Mesendoderm (in vitro differentiated cells): ENCODE measurements around the gene LDHB.
A peak's percentile ranks its signal among the peaks of the same experiment; 100 is the strongest.
"Not testable (repeated sequence)": the region's sequence is repeated elsewhere in the genome, so short reads cannot be mapped to it uniquely, and the experiment has no call there.

Experiments used
- DNase-seq: peaks from one replicate; pipeline ENCODE4 v3.0.0; 2013
- H2AK5ac ChIP-seq: 2 replicates; pipeline ENCODE4 v1.6.1; 2013; ENCODE audit warnings: low read length, inconsistent platforms
- H2BK120ac ChIP-seq: 2 replicates; pipeline ENCODE4 v1.6.1; 2013; ENCODE audit warnings: low read depth, mild to moderate bottlenecking, low read length, moderate library complexity, mixed read lengths
- H2BK15ac ChIP-seq: replicated peaks from 2 replicates; pipeline ENCODE4 v1.6.1; 2013; ENCODE audit warnings: low read depth, mild to moderate bottlenecking, moderate library complexity
- H2BK5ac ChIP-seq: 2 replicates; pipeline ENCODE4 v1.6.1; 2013; ENCODE audit warnings: low read length, inconsistent platforms
- H3K18ac ChIP-seq: 2 replicates; pipeline ENCODE4 v1.6.1; 2013; ENCODE audit warnings: mild to moderate bottlenecking, low read length, mixed read lengths
- H3K23ac ChIP-seq: one replicate; pipeline ENCODE4 v1.6.1; 2013; ENCODE audit warnings: low read length
- H3K27ac ChIP-seq: 2 replicates; pipeline ENCODE4 v1.5.1; 2013; ENCODE audit warnings: low read depth, mild to moderate bottlenecking, inconsistent platforms, low read length, moderate library complexity
- H3K27me3 ChIP-seq: 2 replicates; pipeline ENCODE4 v1.6.1; 2013; ENCODE audit warnings: low read length, control low read depth, mild to moderate bottlenecking, inconsistent platforms; ENCODE audit not compliant: insufficient read depth, poor library complexity
- H3K36me3 ChIP-seq: 2 replicates; pipeline ENCODE4 v1.6.1; 2013; ENCODE audit warnings: low read length, inconsistent platforms; ENCODE audit not compliant: control insufficient read depth, insufficient read depth
- H3K4ac ChIP-seq: one replicate; pipeline ENCODE4 v1.6.1; 2013; ENCODE audit warnings: low read depth, mild to moderate bottlenecking, low read length, moderate library complexity
- H3K4me1 ChIP-seq: 2 replicates; pipeline ENCODE4 v1.6.1; 2013; ENCODE audit warnings: low read depth, low read length, inconsistent platforms; ENCODE audit not compliant: control insufficient read depth
- H3K4me2 ChIP-seq: 2 replicates; pipeline ENCODE4 v1.6.1; 2013; ENCODE audit warnings: low read length
- H3K4me3 ChIP-seq: 2 replicates; pipeline ENCODE4 v1.5.1; 2013; ENCODE audit warnings: mild to moderate bottlenecking, low read length
- H3K56ac ChIP-seq: one replicate; pipeline ENCODE4 v1.6.1; 2013; ENCODE audit warnings: low read length
- H3K79me1 ChIP-seq: 2 replicates; pipeline ENCODE4 v1.6.1; 2013; ENCODE audit warnings: low read length, inconsistent platforms
- H3K79me2 ChIP-seq: 2 replicates; pipeline ENCODE4 v1.6.1; 2013; ENCODE audit warnings: mild to moderate bottlenecking, low read length; ENCODE audit not compliant: control insufficient read depth, insufficient read depth
- H3K9ac ChIP-seq: 2 replicates; pipeline ENCODE4 v1.6.1; 2013; ENCODE audit warnings: low read length, inconsistent platforms
- H4K5ac ChIP-seq: one replicate; pipeline ENCODE4 v1.6.1; 2013; ENCODE audit warnings: low read length
- H4K8ac ChIP-seq: one replicate; pipeline ENCODE4 v1.6.1; 2013; ENCODE audit warnings: low read depth, mild to moderate bottlenecking, control low read depth, low read length, moderate library complexity
- WGBS: extraction: QIAGEN DNeasy Blood & Tissue Kit; methylation state at CpG from one replicate; pipeline ENCODE4 v1.1.7; 2013; ENCODE audit warnings: low lambda C conversion rate, missing lambda C conversion rate; ENCODE audit not compliant: insufficient coverage; ENCODE audit errors: extremely low coverage; 5-methylcytosine and 5-hydroxymethylcytosine counted together

LDHB gene

DNA sequence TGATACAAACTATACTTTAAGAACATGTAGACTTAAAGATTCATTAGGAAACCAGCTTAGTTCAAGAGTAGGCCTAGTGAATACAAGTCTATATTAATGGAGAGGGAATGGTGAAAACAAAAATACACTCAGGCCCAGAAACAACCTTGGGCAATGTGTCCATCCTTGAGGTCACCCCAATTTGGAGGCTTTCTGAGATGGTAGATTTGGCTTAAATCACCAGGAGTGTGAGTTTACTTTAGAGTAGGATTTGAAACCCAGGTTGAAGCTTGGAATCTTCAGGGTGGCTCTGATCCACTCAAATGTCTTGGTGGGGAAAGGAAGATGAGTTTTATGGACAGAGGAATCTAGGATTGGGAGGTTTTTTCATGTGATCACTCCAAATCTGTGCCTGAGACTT is 10.5 kb downstream of the LDHB start:
- H3K36me3 ChIP-seq = peaks cover 5% of the 10 kb centered on the region
- peaks cover 21% of the 10 kb centered on the region for H3K79me2 ChIP-seq
- no peak for DNase-seq
- no peak overlapping the region for H2BK15ac ChIP-seq
- H3K4me3 ChIP-seq = no peak overlapping the region
- no peak overlapping the region for H2BK5ac ChIP-seq
- H4K8ac ChIP-seq = no peak overlapping the region
- no peak overlapping the region for H2AK5ac ChIP-seq
- no peak overlapping the region for H3K4ac ChIP-seq
- H3K4me2 ChIP-seq = no peak overlapping the region
- H3K56ac ChIP-seq = no peak overlapping the region
- no peak overlapping the region for H3K27ac ChIP-seq
- H3K27me3 ChIP-seq = no peaks in the 10 kb centered on the region
- H4K5ac ChIP-seq = no peak overlapping the region
- H2BK120ac ChIP-seq = no peak overlapping the region
- H3K23ac ChIP-seq = no peak overlapping the region
- no peaks in the 10 kb centered on the region for H3K4me1 ChIP-seq
- no peak overlapping the region for H3K18ac ChIP-seq
- peaks cover 5% of the 10 kb centered on the region for H3K79me1 ChIP-seq
- H3K9ac ChIP-seq = no peak overlapping the region

DNA sequence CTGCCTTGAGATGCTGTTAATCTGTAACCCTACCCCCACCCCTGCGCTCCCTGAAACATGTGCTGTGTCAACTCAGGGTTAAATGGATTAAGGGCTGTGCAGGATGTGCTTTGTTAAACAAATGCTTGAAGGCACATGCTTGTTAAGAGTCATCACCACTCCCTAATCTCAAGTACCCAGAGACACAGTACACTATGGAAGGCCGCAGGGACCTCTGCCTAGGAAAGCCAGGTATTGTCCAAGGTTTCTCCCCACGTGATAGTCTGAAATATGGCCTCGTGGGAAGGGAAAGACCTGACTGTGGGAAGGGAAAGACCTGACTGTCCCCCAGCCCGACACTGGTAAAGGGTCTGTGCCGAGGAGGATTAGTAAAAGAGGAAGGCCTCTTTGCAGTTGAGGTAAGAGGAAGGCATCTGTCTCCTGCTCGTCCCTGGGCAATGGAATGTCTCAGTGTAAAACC is 12.6 kb downstream of the LDHB start:
- not testable (repeated sequence) for H3K4me3 ChIP-seq, H3K27me3 ChIP-seq, H4K5ac ChIP-seq, H3K36me3 ChIP-seq, H3K23ac ChIP-seq, H2BK5ac ChIP-seq, H3K4me2 ChIP-seq, H3K18ac ChIP-seq, H2AK5ac ChIP-seq, H3K9ac ChIP-seq, H3K4ac ChIP-seq, H3K56ac ChIP-seq, H3K4me1 ChIP-seq, H3K79me1 ChIP-seq, H2BK15ac ChIP-seq, H4K8ac ChIP-seq, H3K27ac ChIP-seq, H2BK120ac ChIP-seq
- no CpG with 5 or more reads among the region's 7 CpGs for WGBS
- H3K79me2 ChIP-seq = peaks cover 13% of the 10 kb centered on the region
- DNase-seq = peak; percentile 67

DNA sequence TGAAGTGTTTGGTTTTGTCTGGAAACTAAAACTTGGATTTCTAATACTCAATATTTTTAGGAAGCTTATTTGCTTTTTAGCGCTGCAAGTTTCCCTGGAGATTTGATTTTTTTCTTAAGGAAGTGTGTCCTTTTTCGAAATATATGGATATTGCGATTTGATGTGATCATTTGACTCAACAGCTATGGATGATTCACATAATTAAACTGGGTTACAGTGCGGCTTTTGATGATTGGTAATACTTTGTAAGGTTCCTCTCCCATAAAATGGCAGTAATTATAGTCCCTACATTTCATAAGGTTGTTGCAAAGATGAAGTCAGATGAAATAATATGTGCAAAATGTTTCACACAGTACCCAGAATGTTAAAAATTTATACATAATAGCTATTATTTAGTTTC is 13.1 kb downstream of the LDHB start:
- Histone ChIP-seq H3K4me3 (no peak overlapping the region), H4K8ac (no peak overlapping the region), H4K5ac (no peak overlapping the region), H3K56ac (no peak overlapping the region), H2BK5ac (no peak overlapping the region), H3K79me2 (peaks cover 13% of the 10 kb centered on the region), H2BK120ac (no peak overlapping the region), H3K9ac (no peak overlapping the region), H2AK5ac (no peak overlapping the region), H3K4me1 (no peaks in the 10 kb centered on the region), H3K18ac (no peak overlapping the region), H3K36me3 (peaks cover 8% of the 10 kb centered on the region), H3K79me1 (peaks cover 7% of the 10 kb centered on the region), H3K27ac (no peak overlapping the region), H3K27me3 (no peaks in the 10 kb centered on the region), H3K23ac (no peak overlapping the region), H3K4ac (no peak overlapping the region), H3K4me2 (no peak overlapping the region), H2BK15ac (no peak overlapping the region)
- DNase-seq = no peak
- WGBS = no CpG with 5 or more reads among the region's 4 CpGs

DNA sequence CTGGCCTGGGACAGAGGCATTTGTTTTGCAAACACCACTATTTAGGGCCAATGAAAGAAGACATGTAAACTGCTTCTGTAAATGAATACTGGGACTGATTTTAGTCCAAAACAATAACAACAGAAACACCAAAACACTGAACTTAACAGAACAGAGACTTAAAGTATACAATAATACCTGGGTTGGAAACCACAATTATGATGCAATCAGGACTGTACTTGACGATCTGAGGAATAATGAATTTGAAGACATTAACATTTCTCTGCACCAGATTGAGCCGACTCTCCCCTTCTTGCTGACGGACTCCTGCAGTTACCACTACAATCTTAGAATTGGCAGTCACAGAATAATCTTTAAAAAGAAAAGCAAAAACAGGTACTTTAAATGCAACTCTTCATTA is 13.9 kb downstream of the LDHB start:
- peaks cover 7% of the 10 kb centered on the region for H3K79me1 ChIP-seq
- H3K4me1 ChIP-seq = no peaks in the 10 kb centered on the region
- H3K27me3 ChIP-seq = no peaks in the 10 kb centered on the region
- H3K4me2 ChIP-seq = no peak overlapping the region
- no CpG with 5 or more reads among the region's 3 CpGs for WGBS
- H2AK5ac ChIP-seq = no peak overlapping the region
- no peak overlapping the region for H3K27ac ChIP-seq
- H4K8ac ChIP-seq = no peak overlapping the region
- peaks cover 8% of the 10 kb centered on the region for H3K36me3 ChIP-seq
- H2BK5ac ChIP-seq = no peak overlapping the region
- H4K5ac ChIP-seq = no peak overlapping the region
- peaks cover 11% of the 10 kb centered on the region for H3K79me2 ChIP-seq
- DNase-seq = no peak
- H3K9ac ChIP-seq = no peak overlapping the region
- no peak overlapping the region for H3K23ac ChIP-seq
- H3K18ac ChIP-seq = no peak overlapping the region
- H2BK15ac ChIP-seq = no peak overlapping the region
- H3K4ac ChIP-seq = no peak overlapping the region
- H2BK120ac ChIP-seq = no peak overlapping the region
- H3K56ac ChIP-seq = no peak overlapping the region
- no peak overlapping the region for H3K4me3 ChIP-seq

DNA sequence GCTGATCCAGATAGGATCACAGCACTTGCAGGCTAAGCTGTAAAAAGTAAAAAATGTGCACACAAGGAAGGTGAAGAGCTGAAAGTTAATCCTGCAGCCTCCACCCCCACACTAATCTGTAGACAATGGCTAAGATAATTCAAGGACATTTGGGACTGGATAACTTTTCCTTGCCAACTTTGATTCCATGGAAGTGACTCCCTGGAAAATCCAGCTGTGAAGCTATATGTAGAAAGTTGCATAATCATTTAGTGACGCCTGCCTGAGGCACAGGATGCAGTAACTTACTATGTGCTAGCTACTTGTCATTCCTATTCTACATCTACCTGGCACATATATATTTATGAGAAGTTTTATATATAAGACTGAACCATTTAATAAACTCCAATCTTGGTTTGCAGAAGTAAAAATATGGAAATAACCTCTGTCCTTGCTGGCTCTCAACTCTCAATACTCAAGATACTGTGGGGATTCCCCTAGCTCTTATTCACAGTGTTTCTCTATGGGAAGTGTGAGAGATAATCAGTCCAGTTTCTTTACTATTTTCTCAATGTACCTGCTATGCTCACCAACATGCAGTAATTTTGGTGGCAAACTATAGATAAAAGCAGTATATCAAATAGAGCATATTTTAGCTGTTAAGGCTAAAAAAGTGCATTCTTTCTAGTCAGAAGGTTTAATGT is 14.8 kb downstream of the LDHB start:
- Histone ChIP-seq H3K36me3 (peaks cover 8% of the 10 kb centered on the region), H2BK5ac (no peak overlapping the region), H3K23ac (no peak overlapping the region), H4K5ac (no peak overlapping the region), H3K4ac (no peak overlapping the region), H3K18ac (no peak overlapping the region), H3K4me2 (no peak overlapping the region), H3K4me1 (no peaks in the 10 kb centered on the region), H4K8ac (no peak overlapping the region), H3K4me3 (no peak overlapping the region), H2AK5ac (no peak overlapping the region), H3K79me2 (peaks cover 7% of the 10 kb centered on the region), H2BK15ac (no peak overlapping the region), H3K27ac (no peak overlapping the region), H3K27me3 (no peaks in the 10 kb centered on the region), H2BK120ac (no peak overlapping the region), H3K9ac (no peak overlapping the region), H3K79me1 (peaks cover 4% of the 10 kb centered on the region), H3K56ac (no peak overlapping the region)
- no CpG with 5 or more reads among the region's 1 CpG for WGBS
- DNase-seq = peak; percentile 26
